GM12878 (cell line): ENCODE results near the gene SLC6A3. TPM values are rescaled to one million over a fixed set of nuclear protein-coding genes. Genes with fewer than 3 reads are reported as not detected.

Source experiments
- ATAC-seq: fragments of 200-7000 bp; cut with Tn5 transposase; 3 replicates; pipeline ENCODE4 v1.9.1; 2020; ENCODE audit warnings: mild to moderate bottlenecking, moderate library complexity
- BruUV-seq: library from RNA; stranded (reverse); fragments of 400-500 nt; replicated peaks from 2 replicates; lab custom pipeline; 2021; lab: Mats Ljungman, UMichigan
- CTCF ChIA-PET: fragments of 300-600 bp; sonication (Branson Sonifier 250); formaldehyde crosslinking; extraction: SDS; loops from one replicate; lab custom pipeline; 2021; ENCODE audit warnings: inconsistent platforms; lab: Yijun Ruan, JAX
- POLR2A ChIA-PET: fragments of 350-600 bp; formaldehyde crosslinking; extraction: SDS; loops from one replicate; lab custom pipeline; 2021; ENCODE audit warnings: inconsistent platforms; lab: Charles Lee
- RAD21 ChIA-PET: fragments of 300-600 bp; sonication (Branson Sonifier 250); formaldehyde crosslinking; loops from one replicate; lab custom pipeline; 2023; ENCODE audit warnings: antibody characterized with exemption; ENCODE audit not compliant: unreplicated experiment; lab: Charles Lee
- SMC1A ChIA-PET: fragments of 300-600 bp; sonication (Branson Sonifier 250); formaldehyde crosslinking; loops from one replicate; lab custom pipeline; 2023; ENCODE audit not compliant: unreplicated experiment, uncharacterized antibody; lab: Charles Lee
- DNase-seq: peaks from one replicate; pipeline ENCODE4 v3.0.0-alpha.2; 2011; ENCODE audit warnings: low read depth, low spot score
- FAIRE-seq: peaks from 3 replicates; lab custom pipeline; 2011; peaks lifted over from hg19 to GRCh38; lab: Jason Lieb, UNC
- H2AFZ ChIP-seq: 2 replicates; pipeline ENCODE4 v1.6.0; 2011; ENCODE audit warnings: low read depth, low read length, control low read depth; ENCODE audit not compliant: control insufficient read depth
- H3K27ac ChIP-seq: 2 replicates; pipeline ENCODE4 v1.5.1; 2011; ENCODE audit warnings: control low read depth; ENCODE audit not compliant: control insufficient read depth, insufficient read depth
- H3K27me3 ChIP-seq, 2 experiments: replicated peaks in 1 of 2; 2 replicates each; pipeline versions ENCODE4 v1.6.0 to v1.6.1; 2011; ENCODE audit warnings: low read length in 1 of 2; ENCODE audit not compliant: control insufficient read depth in 2 of 2, insufficient read depth in 2 of 2
- H3K36me3 ChIP-seq, 2 experiments: 2 replicates each; pipeline ENCODE4 v1.5.1; 2011; ENCODE audit warnings: low read length in 1 of 2; ENCODE audit not compliant: control insufficient read depth in 2 of 2, insufficient read depth in 2 of 2
- H3K4me1 ChIP-seq: 2 replicates; pipeline ENCODE4 v1.6.1; 2011; ENCODE audit warnings: mild to moderate bottlenecking, low read length, moderate library complexity, mixed read lengths; ENCODE audit not compliant: control insufficient read depth, insufficient read depth
- H3K4me2 ChIP-seq: 2 replicates; pipeline ENCODE4 v1.6.0; 2011; ENCODE audit warnings: control low read depth; ENCODE audit not compliant: control insufficient read depth, insufficient read depth
- H3K4me3 ChIP-seq: fragments of 200-600 bp; sonication (generic); 2 replicates; pipeline ENCODE4 v1.5.1; 2016
- H3K79me2 ChIP-seq: 2 replicates; pipeline ENCODE4 v1.6.0; 2011; ENCODE audit warnings: low read length; ENCODE audit not compliant: control insufficient read depth, insufficient read depth
- H3K9ac ChIP-seq: 2 replicates; pipeline ENCODE4 v1.8.0; 2011; ENCODE audit warnings: low read length, control low read depth, mixed read lengths; ENCODE audit not compliant: control insufficient read depth, insufficient read depth
- H3K9me3 ChIP-seq: replicated peaks from 3 replicates; pipeline ENCODE4 v1.5.1; 2011; ENCODE audit warnings: mild to moderate bottlenecking, low read length; ENCODE audit not compliant: control insufficient read depth, insufficient read depth
- H4K20me1 ChIP-seq: 2 replicates; pipeline ENCODE4 v1.6.0; 2011; ENCODE audit not compliant: control insufficient read depth, insufficient read depth
- CHD2 ChIP-seq: IDR thresholded peaks from 2 replicates; pipeline ENCODE4 v1.6.1; 2011; ENCODE audit warnings: low read depth, low read length, improper control_type of control experiment, borderline replicate concordance
- CHD4 ChIP-seq: fragments of 200-600 bp; sonication (generic); IDR thresholded peaks from 2 replicates; pipeline ENCODE4 v1.6.1; 2016; ENCODE audit warnings: mild to moderate bottlenecking
- NRF1 ChIP-seq: conservative IDR thresholded peaks from 2 replicates; pipeline ENCODE4 v1.6.1; 2011; ENCODE audit warnings: mild to moderate bottlenecking, low read depth, low read length, improper control_type of control experiment
- RB1 ChIP-seq: fragments of 450-650 bp; formaldehyde crosslinking; IDR thresholded peaks from 2 replicates; pipeline ENCODE4 v1.6.1; 2017; ENCODE audit warnings: mild to moderate bottlenecking, borderline replicate concordance
- WRNIP1 ChIP-seq: IDR thresholded peaks from 2 replicates; pipeline ENCODE4 v1.6.1; 2011; ENCODE audit warnings: low read depth, low read length, improper control_type of control experiment, borderline replicate concordance
- ZBTB4 ChIP-seq: fragments of 450-650 bp; formaldehyde crosslinking; IDR thresholded peaks from 2 replicates; pipeline ENCODE4 v1.4.0; 2022; ENCODE audit warnings: mild to moderate bottlenecking, moderate library complexity
- ZNF207 ChIP-seq: fragments of 450-650 bp; IDR thresholded peaks from 2 replicates; pipeline ENCODE4 v1.6.1; 2014; ENCODE audit warnings: antibody characterized with exemption, mild to moderate bottlenecking, borderline replicate concordance
- ZNF622 ChIP-seq: fragments of 450-650 bp; IDR thresholded peaks from 2 replicates; pipeline ENCODE4 v1.6.1; 2017; ENCODE audit warnings: mild to moderate bottlenecking, inconsistent platforms
- ZSCAN29 ChIP-seq: fragments of 450-650 bp; IDR thresholded peaks from 2 replicates; pipeline ENCODE4 v1.6.1; 2017; ENCODE audit warnings: mild to moderate bottlenecking, moderate library complexity
- WGBS: methylation state at CpG from one replicate; pipeline ENCODE4 v1.1.6; 2016; ENCODE audit warnings: low lambda C conversion rate; ENCODE audit not compliant: insufficient replicate concordance, insufficient coverage; ENCODE audit errors: missing lambda C conversion rate; 5-methylcytosine and 5-hydroxymethylcytosine counted together
- in situ Hi-C: fragments of 300-500 bp; cut with MboI; formaldehyde crosslinking; loops from 9 replicates; pipeline ENCODE4 v1.14.3; 2018; ENCODE audit warnings: mixed read lengths
- intact Hi-C: fragments of 100-400 bp; cut with micrococcal nuclease; formaldehyde crosslinking; loops from one replicate; pipeline ENCODE4 v1.14.2; 2022; ENCODE audit not compliant: unreplicated experiment
- polyA plus RNA-seq, 11 experiments: library from polyadenylated mRNA; depleted of rRNA in 4 of 11; unstranded in 6 of 11; stranded (reverse) in 5 of 11; fragments of >200 nt; fragmentation: Nextera tagmentation in 4 of 11; fragmentation: Illumina TruSeq in 1 of 11; extraction: Ambion mirVana in 4 of 11; extraction: Trizol in 1 of 11; gene quantifications; 1 replicate in 1 of 11; 2 replicates in 10 of 11; pipeline versions ENCODE4 v1.2.1 to v1.2.3, GENCODE V29; 2011 to 2016; ENCODE audit warnings: inconsistent platforms in 2 of 11, missing spikeins in 2 of 11, low read depth in 1 of 11
- total RNA-seq, 4 experiments: library from RNA; depleted of rRNA in 3 of 4; stranded (reverse); fragments of >200 nt in 3 of 4; fragmentation: Illumina TruSeq in 1 of 4; extraction: Trizol in 1 of 4; gene quantifications; 2 replicates each; pipeline versions ENCODE4 v1.2.1 to v1.2.3, GENCODE V29; 2013 to 2021
- TF ChIP-seq, protein P1 (sequence below): fragments of 150-350 bp; IDR thresholded peaks from 2 replicates; pipeline ENCODE4 v1.6.1; 2014; ENCODE audit warnings: mild to moderate bottlenecking, low read depth, low read length
- TF ChIP-seq, protein P2 (sequence below): fragments of 450-650 bp; formaldehyde crosslinking; IDR thresholded peaks from 2 replicates; pipeline ENCODE4 v1.4.0; 2020; ENCODE audit warnings: mild to moderate bottlenecking, moderate library complexity
- TF ChIP-seq, protein P3 (sequence below): fragments of 450-650 bp; IDR thresholded peaks from 2 replicates; pipeline ENCODE4 v1.6.1; 2018; ENCODE audit warnings: mild to moderate bottlenecking, low read depth, moderate library complexity; ENCODE audit not compliant: partially characterized antibody

Gene SLC6A3
- total and polyA plus RNA-seq, 10 of the 15 experiments (the other 5 are each of a cell fraction or from before 2014, with no cell fraction given) = 0.01 TPM; not detected in 9

- CTCF ChIA-PET = no interaction called here
- Histone ChIP-seq H3K9ac (no peak overlapping the region), H3K4me3 (no peak overlapping the region), H3K36me3 (no peaks in the 10 kb centered on the region), H3K79me2 (no peaks in the 10 kb centered on the region), H2AFZ (no peak overlapping the region), H4K20me1 (no peaks in the 10 kb centered on the region), H3K27me3 (peaks cover 0 to under 1% of the 10 kb centered on the region in 2 experiments; a peak in 2 of 4 replicates), H3K4me2 (no peak overlapping the region), H3K4me1 (no peaks in the 10 kb centered on the region), H3K9me3 (no peaks in the 10 kb centered on the region; the same call in 2 of the 3 replicates), H3K27ac (no peak overlapping the region)
- DNase-seq = no peak
- ATAC-seq = no peak
- FAIRE-seq = no peak
- RAD21 ChIA-PET = no interaction called here
- in situ Hi-C loops = no loop called here
- WGBS = 62% methylated on average over 25 of the region's 25 CpGs
- POLR2A ChIA-PET = no interaction called here
- BruUV-seq = no TSS peak
- SMC1A ChIA-PET = no interaction called here
- intact Hi-C loops = no loop called here
- TF ChIP-seq RB1 (no peak), WRNIP1 (no peak), CHD4 (no peak), ZBTB4 (CRISPR knock-in tag) (no peak), ZSCAN29 (no peak), ZNF622 (no peak), CHD2 (no peak), ZNF207 (no peak), NRF1 (no peak)
- TF ChIP-seq, protein P1, sequence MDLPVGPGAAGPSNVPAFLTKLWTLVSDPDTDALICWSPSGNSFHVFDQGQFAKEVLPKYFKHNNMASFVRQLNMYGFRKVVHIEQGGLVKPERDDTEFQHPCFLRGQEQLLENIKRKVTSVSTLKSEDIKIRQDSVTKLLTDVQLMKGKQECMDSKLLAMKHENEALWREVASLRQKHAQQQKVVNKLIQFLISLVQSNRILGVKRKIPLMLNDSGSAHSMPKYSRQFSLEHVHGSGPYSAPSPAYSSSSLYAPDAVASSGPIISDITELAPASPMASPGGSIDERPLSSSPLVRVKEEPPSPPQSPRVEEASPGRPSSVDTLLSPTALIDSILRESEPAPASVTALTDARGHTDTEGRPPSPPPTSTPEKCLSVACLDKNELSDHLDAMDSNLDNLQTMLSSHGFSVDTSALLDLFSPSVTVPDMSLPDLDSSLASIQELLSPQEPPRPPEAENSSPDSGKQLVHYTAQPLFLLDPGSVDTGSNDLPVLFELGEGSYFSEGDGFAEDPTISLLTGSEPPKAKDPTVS = no peak
- TF ChIP-seq, protein P2, sequence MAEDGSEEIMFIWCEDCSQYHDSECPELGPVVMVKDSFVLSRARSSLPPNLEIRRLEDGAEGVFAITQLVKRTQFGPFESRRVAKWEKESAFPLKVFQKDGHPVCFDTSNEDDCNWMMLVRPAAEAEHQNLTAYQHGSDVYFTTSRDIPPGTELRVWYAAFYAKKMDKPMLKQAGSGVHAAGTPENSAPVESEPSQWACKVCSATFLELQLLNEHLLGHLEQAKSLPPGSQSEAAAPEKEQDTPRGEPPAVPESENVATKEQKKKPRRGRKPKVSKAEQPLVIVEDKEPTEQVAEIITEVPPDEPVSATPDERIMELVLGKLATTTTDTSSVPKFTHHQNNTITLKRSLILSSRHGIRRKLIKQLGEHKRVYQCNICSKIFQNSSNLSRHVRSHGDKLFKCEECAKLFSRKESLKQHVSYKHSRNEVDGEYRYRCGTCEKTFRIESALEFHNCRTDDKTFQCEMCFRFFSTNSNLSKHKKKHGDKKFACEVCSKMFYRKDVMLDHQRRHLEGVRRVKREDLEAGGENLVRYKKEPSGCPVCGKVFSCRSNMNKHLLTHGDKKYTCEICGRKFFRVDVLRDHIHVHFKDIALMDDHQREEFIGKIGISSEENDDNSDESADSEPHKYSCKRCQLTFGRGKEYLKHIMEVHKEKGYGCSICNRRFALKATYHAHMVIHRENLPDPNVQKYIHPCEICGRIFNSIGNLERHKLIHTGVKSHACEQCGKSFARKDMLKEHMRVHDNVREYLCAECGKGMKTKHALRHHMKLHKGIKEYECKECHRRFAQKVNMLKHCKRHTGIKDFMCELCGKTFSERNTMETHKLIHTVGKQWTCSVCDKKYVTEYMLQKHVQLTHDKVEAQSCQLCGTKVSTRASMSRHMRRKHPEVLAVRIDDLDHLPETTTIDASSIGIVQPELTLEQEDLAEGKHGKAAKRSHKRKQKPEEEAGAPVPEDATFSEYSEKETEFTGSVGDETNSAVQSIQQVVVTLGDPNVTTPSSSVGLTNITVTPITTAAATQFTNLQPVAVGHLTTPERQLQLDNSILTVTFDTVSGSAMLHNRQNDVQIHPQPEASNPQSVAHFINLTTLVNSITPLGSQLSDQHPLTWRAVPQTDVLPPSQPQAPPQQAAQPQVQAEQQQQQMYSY (CRISPR knock-in tag) = no peak
- TF ChIP-seq, protein P3, sequence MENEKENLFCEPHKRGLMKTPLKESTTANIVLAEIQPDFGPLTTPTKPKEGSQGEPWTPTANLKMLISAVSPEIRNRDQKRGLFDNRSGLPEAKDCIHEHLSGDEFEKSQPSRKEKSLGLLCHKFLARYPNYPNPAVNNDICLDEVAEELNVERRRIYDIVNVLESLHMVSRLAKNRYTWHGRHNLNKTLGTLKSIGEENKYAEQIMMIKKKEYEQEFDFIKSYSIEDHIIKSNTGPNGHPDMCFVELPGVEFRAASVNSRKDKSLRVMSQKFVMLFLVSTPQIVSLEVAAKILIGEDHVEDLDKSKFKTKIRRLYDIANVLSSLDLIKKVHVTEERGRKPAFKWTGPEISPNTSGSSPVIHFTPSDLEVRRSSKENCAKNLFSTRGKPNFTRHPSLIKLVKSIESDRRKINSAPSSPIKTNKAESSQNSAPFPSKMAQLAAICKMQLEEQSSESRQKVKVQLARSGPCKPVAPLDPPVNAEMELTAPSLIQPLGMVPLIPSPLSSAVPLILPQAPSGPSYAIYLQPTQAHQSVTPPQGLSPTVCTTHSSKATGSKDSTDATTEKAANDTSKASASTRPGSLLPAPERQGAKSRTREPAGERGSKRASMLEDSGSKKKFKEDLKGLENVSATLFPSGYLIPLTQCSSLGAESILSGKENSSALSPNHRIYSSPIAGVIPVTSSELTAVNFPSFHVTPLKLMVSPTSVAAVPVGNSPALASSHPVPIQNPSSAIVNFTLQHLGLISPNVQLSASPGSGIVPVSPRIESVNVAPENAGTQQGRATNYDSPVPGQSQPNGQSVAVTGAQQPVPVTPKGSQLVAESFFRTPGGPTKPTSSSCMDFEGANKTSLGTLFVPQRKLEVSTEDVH = no peak
These were observed 7.2 kb downstream of the SLC6A3 start for GRCh38 chr5:1437876-1438559.
